Neural cell (in vitro differentiated cells): ENCODE measurements around the gene UNC93B1.

ENCODE experiments used
- EZH2 ChIP-seq: fragments of 200-600, 300-800 bp; shearing (Covaris generic), sonication (generic); IDR thresholded peaks from 2 replicates; pipeline ENCODE4 v1.6.1; 2014; ENCODE audit warnings: antibody characterized with exemption, low read length, borderline replicate concordance, mild to moderate bottlenecking; ENCODE audit not compliant: insufficient read depth, poor library complexity, severe bottlenecking
- RAD21 ChIP-seq: fragments of 450-650 bp; conservative IDR thresholded peaks from 2 replicates; pipeline ENCODE4 v1.6.1; 2014; ENCODE audit warnings: antibody characterized with exemption, mild to moderate bottlenecking, moderate library complexity
- TAF1 ChIP-seq: IDR thresholded peaks from 2 replicates; pipeline ENCODE4 v1.6.1; 2012; ENCODE audit warnings: low read depth
- TF ChIP-seq, protein P1 (sequence below): fragments of 450-650 bp; IDR thresholded peaks from 2 replicates; pipeline ENCODE4 v1.5.1; 2014; ENCODE audit warnings: antibody characterized with exemption, mild to moderate bottlenecking, moderate library complexity; ENCODE audit not compliant: poor library complexity, severe bottlenecking
- TF ChIP-seq, protein P2 (sequence below): IDR thresholded peaks from 2 replicates; pipeline ENCODE4 v1.6.1; 2012; ENCODE audit warnings: borderline replicate concordance

DNA sequence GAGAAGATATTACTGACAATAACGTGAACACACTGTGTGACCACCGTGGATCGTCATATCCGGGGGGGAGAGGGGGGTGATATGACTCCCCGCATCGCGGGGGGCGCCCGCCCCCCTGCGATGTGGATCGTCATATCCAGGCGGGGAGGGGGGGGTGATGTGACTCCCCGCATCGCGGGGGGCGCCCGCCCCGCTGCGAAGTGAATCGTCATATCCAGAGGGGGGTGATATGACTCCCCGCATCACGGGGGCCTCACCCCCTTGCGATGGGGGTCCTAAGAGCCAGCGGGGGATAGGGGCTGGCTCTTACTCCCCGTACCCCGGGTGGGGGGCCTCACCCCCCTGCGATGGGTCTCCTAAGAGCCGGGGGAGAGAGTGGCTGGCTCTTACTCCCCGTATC, 19.9 kb downstream of the UNC93B1 start:
- TF ChIP-seq EZH2: no peak
- no peak for TF ChIP-seq TAF1
- TF ChIP-seq, protein P1, sequence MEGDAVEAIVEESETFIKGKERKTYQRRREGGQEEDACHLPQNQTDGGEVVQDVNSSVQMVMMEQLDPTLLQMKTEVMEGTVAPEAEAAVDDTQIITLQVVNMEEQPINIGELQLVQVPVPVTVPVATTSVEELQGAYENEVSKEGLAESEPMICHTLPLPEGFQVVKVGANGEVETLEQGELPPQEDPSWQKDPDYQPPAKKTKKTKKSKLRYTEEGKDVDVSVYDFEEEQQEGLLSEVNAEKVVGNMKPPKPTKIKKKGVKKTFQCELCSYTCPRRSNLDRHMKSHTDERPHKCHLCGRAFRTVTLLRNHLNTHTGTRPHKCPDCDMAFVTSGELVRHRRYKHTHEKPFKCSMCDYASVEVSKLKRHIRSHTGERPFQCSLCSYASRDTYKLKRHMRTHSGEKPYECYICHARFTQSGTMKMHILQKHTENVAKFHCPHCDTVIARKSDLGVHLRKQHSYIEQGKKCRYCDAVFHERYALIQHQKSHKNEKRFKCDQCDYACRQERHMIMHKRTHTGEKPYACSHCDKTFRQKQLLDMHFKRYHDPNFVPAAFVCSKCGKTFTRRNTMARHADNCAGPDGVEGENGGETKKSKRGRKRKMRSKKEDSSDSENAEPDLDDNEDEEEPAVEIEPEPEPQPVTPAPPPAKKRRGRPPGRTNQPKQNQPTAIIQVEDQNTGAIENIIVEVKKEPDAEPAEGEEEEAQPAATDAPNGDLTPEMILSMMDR: no peak
- TF ChIP-seq, protein P2, sequence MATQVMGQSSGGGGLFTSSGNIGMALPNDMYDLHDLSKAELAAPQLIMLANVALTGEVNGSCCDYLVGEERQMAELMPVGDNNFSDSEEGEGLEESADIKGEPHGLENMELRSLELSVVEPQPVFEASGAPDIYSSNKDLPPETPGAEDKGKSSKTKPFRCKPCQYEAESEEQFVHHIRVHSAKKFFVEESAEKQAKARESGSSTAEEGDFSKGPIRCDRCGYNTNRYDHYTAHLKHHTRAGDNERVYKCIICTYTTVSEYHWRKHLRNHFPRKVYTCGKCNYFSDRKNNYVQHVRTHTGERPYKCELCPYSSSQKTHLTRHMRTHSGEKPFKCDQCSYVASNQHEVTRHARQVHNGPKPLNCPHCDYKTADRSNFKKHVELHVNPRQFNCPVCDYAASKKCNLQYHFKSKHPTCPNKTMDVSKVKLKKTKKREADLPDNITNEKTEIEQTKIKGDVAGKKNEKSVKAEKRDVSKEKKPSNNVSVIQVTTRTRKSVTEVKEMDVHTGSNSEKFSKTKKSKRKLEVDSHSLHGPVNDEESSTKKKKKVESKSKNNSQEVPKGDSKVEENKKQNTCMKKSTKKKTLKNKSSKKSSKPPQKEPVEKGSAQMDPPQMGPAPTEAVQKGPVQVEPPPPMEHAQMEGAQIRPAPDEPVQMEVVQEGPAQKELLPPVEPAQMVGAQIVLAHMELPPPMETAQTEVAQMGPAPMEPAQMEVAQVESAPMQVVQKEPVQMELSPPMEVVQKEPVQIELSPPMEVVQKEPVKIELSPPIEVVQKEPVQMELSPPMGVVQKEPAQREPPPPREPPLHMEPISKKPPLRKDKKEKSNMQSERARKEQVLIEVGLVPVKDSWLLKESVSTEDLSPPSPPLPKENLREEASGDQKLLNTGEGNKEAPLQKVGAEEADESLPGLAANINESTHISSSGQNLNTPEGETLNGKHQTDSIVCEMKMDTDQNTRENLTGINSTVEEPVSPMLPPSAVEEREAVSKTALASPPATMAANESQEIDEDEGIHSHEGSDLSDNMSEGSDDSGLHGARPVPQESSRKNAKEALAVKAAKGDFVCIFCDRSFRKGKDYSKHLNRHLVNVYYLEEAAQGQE: no peak
- no peak for TF ChIP-seq RAD21
